Neural cell (in vitro differentiated cells): ENCODE data around the gene FCRLB.
"Not testable (repeated sequence)": the region's sequence is repeated elsewhere in the genome, so short reads cannot be mapped to it uniquely, and the experiment has no call there.

ENCODE experiments used
- CTCF ChIP-seq: fragments of 450-650 bp; IDR thresholded peaks from 2 replicates; pipeline ENCODE4 v1.5.1; 2014; ENCODE audit warnings: antibody characterized with exemption, mild to moderate bottlenecking, moderate library complexity; ENCODE audit not compliant: poor library complexity, severe bottlenecking
- EP300 ChIP-seq: fragments of 450-650 bp; conservative IDR thresholded peaks from 2 replicates; pipeline ENCODE4 v1.6.1; 2014; ENCODE audit warnings: antibody characterized with exemption, mild to moderate bottlenecking, moderate library complexity; ENCODE audit not compliant: poor library complexity, severe bottlenecking
- EZH2 ChIP-seq: fragments of 200-600, 300-800 bp; shearing (Covaris generic), sonication (generic); IDR thresholded peaks from 2 replicates; pipeline ENCODE4 v1.6.1; 2014; ENCODE audit warnings: antibody characterized with exemption, low read length, borderline replicate concordance, mild to moderate bottlenecking; ENCODE audit not compliant: insufficient read depth, poor library complexity, severe bottlenecking
- POLR2AphosphoS5 ChIP-seq: IDR thresholded peaks from 2 replicates; pipeline ENCODE4 v1.6.1; 2012
- RAD21 ChIP-seq: fragments of 450-650 bp; conservative IDR thresholded peaks from 2 replicates; pipeline ENCODE4 v1.6.1; 2014; ENCODE audit warnings: antibody characterized with exemption, mild to moderate bottlenecking, moderate library complexity
- TAF1 ChIP-seq: IDR thresholded peaks from 2 replicates; pipeline ENCODE4 v1.6.1; 2012; ENCODE audit warnings: low read depth
- TF ChIP-seq, protein P1 (sequence below): IDR thresholded peaks from 2 replicates; pipeline ENCODE4 v1.6.1; 2012; ENCODE audit warnings: borderline replicate concordance

DNA sequence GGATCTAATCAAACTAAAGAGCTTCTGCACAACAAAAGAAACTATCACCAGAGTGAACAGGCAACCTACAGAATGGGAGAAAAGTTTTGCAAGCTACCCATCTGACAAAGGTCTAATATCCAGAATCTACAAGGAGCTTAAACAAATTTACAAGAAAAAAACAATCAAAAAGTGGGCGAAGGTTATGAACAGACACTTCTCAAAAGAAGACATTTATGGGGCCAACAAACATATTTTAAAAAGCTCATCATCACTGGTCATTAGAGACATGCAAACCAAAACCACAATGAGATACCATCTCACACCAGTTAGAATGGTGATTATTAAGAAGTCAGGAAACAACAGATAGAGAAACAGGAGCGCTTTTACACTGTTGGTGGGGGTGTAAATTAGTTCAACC lies 23.0 kb upstream of the FCRLB start:
- TF ChIP-seq EZH2, RAD21, CTCF, POLR2AphosphoS5, TAF1, EP300: not testable (repeated sequence)
- TF ChIP-seq, protein P1, sequence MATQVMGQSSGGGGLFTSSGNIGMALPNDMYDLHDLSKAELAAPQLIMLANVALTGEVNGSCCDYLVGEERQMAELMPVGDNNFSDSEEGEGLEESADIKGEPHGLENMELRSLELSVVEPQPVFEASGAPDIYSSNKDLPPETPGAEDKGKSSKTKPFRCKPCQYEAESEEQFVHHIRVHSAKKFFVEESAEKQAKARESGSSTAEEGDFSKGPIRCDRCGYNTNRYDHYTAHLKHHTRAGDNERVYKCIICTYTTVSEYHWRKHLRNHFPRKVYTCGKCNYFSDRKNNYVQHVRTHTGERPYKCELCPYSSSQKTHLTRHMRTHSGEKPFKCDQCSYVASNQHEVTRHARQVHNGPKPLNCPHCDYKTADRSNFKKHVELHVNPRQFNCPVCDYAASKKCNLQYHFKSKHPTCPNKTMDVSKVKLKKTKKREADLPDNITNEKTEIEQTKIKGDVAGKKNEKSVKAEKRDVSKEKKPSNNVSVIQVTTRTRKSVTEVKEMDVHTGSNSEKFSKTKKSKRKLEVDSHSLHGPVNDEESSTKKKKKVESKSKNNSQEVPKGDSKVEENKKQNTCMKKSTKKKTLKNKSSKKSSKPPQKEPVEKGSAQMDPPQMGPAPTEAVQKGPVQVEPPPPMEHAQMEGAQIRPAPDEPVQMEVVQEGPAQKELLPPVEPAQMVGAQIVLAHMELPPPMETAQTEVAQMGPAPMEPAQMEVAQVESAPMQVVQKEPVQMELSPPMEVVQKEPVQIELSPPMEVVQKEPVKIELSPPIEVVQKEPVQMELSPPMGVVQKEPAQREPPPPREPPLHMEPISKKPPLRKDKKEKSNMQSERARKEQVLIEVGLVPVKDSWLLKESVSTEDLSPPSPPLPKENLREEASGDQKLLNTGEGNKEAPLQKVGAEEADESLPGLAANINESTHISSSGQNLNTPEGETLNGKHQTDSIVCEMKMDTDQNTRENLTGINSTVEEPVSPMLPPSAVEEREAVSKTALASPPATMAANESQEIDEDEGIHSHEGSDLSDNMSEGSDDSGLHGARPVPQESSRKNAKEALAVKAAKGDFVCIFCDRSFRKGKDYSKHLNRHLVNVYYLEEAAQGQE = not testable (repeated sequence)
